ENCODE data around the gene CD48.

GRCh38 chr1:160657250-160657781 is 54.3 kb downstream of the CD48 start:
- no peak for TF ChIP-seq CTCF (IDR thresholded peaks at IDR 0.05)
- TF ChIP-seq EZH2 (IDR thresholded peaks at IDR 0.05; ENCODE audit: borderline replicate concordance, insufficient read depth, low read depth, low read length, poor library complexity, severe bottlenecking): no peak
